Suprapubic skin (tissue), 4 donors: ENCODE measurements around the gene ZMYND11. TPM values are rescaled to one million over a fixed set of nuclear protein-coding genes. Genes with fewer than 3 reads are reported as not detected.

Experiments used
- DNase-seq, 2 donors: peaks; one replicate each; pipeline ENCODE4 v3.0.0-alpha.2; 2019; ENCODE audit warnings: low spot score in 2 of 2
- H3K27ac ChIP-seq: fragments of 200-600 bp; sonication (generic); one replicate; pipeline ENCODE4 v1.5.1; 2019
- H3K27me3 ChIP-seq: fragments of 200-600 bp; sonication (generic); one replicate; pipeline ENCODE4 v1.5.1; 2019
- H3K36me3 ChIP-seq: fragments of 200-600 bp; sonication (generic); one replicate; pipeline ENCODE4 v1.5.1; 2019
- H3K4me1 ChIP-seq: fragments of 200-600 bp; sonication (generic); one replicate; pipeline ENCODE4 v1.5.1; 2019
- H3K4me3 ChIP-seq: fragments of 200-600 bp; sonication (generic); one replicate; pipeline ENCODE4 v1.5.1; 2019; ENCODE audit warnings: mild to moderate bottlenecking
- H3K9me3 ChIP-seq: fragments of 200-600 bp; sonication (generic); one replicate; pipeline ENCODE4 v1.5.1; 2019
- EP300 ChIP-seq: sonication (generic); formaldehyde crosslinking; IDR thresholded peaks from one replicate; pipeline ENCODE4 v1.6.1; 2017; ENCODE audit warnings: antibody characterized with exemption
- POLR2A ChIP-seq, 2 donors: fragments of 450-650 bp; IDR thresholded peaks; one replicate each; pipeline ENCODE4 v1.6.1; 2017; ENCODE audit warnings: antibody characterized with exemption in 2 of 2, mild to moderate bottlenecking in 2 of 2, moderate library complexity in 2 of 2
- POLR2AphosphoS5 ChIP-seq, 3 donors: sonication (generic); formaldehyde crosslinking; IDR thresholded peaks; one replicate each; pipeline ENCODE4 v1.6.1; 2017; ENCODE audit warnings: antibody characterized with exemption in 3 of 3
- WGBS: methylation state at CpG from one replicate; pipeline ENCODE4 v1.1.5; 2018; 5-methylcytosine and 5-hydroxymethylcytosine counted together
- total RNA-seq, 4 donors: library from RNA; depleted of rRNA; stranded (reverse); fragments of >200 nt; gene quantifications; one replicate each; pipeline ENCODE4 v1.1.0, GENCODE V29; 2016
- TF ChIP-seq, protein P1 (sequence below), 2 donors: fragments of 200-600 bp in 1 of 2; fragments of 450-650 bp in 1 of 2; sonication (generic) in 1 of 2; IDR thresholded peaks; one replicate each; pipeline ENCODE4 v1.5.1; 2016 to 2019; ENCODE audit warnings: antibody characterized with exemption in 2 of 2, mild to moderate bottlenecking in 1 of 2, moderate library complexity in 1 of 2

Gene ZMYND11
- total RNA-seq, 4 donors from 2014 or later: 35.4 to 66.6 (median 53.1) TPM

DNA sequence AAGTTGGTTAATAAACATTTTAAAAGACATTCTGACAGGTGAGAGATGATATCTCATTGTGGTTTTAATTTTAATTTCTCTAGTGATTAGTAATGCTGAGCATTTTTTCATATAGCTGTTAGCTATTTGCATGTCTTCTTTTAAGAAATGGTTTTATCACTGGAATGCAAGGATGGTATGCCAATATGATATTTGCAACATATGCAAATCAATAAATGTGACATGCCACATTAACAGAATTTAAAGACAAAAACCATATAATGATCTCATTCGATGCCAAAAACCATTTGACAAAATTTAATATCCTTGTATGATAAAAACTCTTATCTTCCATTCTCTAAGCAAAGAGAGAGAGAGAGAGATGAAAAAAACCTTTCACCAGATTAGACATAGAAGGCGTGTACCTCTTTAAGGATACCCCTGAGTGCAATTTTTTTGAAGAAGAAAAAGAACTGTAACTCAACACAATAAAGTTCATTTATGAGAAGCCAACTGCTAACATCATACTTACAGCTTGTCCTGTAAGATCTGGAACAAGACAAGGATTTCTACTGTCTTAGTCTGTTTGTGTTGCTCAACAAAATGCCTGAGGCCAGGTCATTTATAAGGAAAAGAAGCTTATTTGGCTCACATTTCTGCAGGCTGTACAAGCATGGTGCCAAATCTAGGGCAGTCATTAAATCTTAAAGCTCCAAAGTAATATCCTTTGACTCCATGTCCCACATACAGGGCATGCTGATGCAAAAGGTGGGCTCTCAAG, 39.7 kb upstream of the ZMYND11 start:
- Histone ChIP-seq H3K36me3 (no peaks in the 10 kb centered on the region), H3K27me3 (no peaks in the 10 kb centered on the region), H3K4me1 (no peaks in the 10 kb centered on the region), H3K27ac (no peak overlapping the region), H3K9me3 (peaks cover 10% of the 10 kb centered on the region), H3K4me3 (no peak overlapping the region)
- no peak for DNase-seq
- no peak for TF ChIP-seq EP300
- TF ChIP-seq POLR2AphosphoS5 (IDR thresholded peaks at IDR 0.05): no peak
- TF ChIP-seq, protein P1, sequence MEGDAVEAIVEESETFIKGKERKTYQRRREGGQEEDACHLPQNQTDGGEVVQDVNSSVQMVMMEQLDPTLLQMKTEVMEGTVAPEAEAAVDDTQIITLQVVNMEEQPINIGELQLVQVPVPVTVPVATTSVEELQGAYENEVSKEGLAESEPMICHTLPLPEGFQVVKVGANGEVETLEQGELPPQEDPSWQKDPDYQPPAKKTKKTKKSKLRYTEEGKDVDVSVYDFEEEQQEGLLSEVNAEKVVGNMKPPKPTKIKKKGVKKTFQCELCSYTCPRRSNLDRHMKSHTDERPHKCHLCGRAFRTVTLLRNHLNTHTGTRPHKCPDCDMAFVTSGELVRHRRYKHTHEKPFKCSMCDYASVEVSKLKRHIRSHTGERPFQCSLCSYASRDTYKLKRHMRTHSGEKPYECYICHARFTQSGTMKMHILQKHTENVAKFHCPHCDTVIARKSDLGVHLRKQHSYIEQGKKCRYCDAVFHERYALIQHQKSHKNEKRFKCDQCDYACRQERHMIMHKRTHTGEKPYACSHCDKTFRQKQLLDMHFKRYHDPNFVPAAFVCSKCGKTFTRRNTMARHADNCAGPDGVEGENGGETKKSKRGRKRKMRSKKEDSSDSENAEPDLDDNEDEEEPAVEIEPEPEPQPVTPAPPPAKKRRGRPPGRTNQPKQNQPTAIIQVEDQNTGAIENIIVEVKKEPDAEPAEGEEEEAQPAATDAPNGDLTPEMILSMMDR (IDR thresholded peaks at IDR 0.05): no peak
- no peak for TF ChIP-seq POLR2A (IDR thresholded peaks at IDR 0.05)
- WGBS: 72% methylated on average over 2 of the region's 2 CpGs

DNA sequence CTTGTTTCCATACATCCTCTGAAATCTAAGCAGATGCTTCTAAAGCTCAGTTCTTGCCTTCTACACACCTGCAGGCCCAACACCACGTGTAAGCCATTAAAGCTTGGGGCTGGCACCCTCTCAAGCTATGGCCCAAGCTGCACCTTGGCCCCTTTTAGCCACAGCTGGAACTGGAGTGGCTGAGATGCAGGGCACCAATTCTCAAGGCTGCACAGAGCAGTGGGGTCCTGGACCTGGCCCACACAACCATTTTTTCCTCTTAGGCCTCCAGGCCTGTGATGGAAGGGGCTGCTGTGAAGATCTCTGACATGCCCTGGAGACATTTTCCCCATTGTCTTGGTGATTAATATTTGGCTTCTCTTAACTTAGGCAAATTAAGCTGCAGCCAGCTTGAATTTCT, 38.8 kb upstream of the ZMYND11 start:
- no peak for TF ChIP-seq POLR2AphosphoS5 (IDR thresholded peaks at IDR 0.05)
- TF ChIP-seq POLR2A (IDR thresholded peaks at IDR 0.05): no peak
- TF ChIP-seq, protein P1 (IDR thresholded peaks at IDR 0.05): no peak
- Histone ChIP-seq H3K36me3 (no peaks in the 10 kb centered on the region), H3K27me3 (no peaks in the 10 kb centered on the region), H3K9me3 (peaks cover 10% of the 10 kb centered on the region), H3K4me3 (no peak overlapping the region), H3K4me1 (no peaks in the 10 kb centered on the region), H3K27ac (no peak overlapping the region)
- WGBS: 0% methylated on average over 1 of the region's 1 CpG
- DNase-seq: no peak

DNA sequence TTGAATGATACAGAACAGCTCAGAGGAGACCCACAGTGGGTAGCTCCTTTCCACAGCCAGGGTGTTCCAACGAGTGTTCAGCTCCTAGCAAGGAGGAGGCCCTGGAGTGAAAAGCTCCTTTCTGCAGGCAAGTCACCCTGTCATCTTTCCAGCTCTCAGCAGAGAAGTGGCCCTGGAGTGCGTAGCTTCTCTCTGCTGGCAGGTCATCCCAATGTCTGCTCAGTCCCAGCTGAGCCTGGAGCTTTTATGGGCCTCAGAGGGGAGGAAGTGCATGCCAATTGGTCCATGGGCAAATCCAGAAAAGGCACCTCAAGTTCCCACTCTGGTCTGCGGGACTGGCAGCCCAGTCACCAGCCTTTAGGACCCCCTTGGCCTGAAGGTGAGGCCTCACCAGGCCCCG, 30.8 kb upstream of the ZMYND11 start:
- H3K4me1 ChIP-seq: no peaks in the 10 kb centered on the region
- H3K27ac ChIP-seq: no peak overlapping the region
- no peak overlapping the region for H3K4me3 ChIP-seq
- no peak for DNase-seq
- TF ChIP-seq EP300 (no peak), POLR2AphosphoS5 (IDR thresholded peaks at IDR 0.05) (no peak), POLR2A (IDR thresholded peaks at IDR 0.05) (no peak)
- TF ChIP-seq, protein P1 (IDR thresholded peaks at IDR 0.05): no peak
- no peaks in the 10 kb centered on the region for H3K9me3 ChIP-seq
- WGBS: 100% methylated on average over 2 of the region's 4 CpGs
- H3K36me3 ChIP-seq: no peaks in the 10 kb centered on the region
- H3K27me3 ChIP-seq: no peaks in the 10 kb centered on the region

DNA sequence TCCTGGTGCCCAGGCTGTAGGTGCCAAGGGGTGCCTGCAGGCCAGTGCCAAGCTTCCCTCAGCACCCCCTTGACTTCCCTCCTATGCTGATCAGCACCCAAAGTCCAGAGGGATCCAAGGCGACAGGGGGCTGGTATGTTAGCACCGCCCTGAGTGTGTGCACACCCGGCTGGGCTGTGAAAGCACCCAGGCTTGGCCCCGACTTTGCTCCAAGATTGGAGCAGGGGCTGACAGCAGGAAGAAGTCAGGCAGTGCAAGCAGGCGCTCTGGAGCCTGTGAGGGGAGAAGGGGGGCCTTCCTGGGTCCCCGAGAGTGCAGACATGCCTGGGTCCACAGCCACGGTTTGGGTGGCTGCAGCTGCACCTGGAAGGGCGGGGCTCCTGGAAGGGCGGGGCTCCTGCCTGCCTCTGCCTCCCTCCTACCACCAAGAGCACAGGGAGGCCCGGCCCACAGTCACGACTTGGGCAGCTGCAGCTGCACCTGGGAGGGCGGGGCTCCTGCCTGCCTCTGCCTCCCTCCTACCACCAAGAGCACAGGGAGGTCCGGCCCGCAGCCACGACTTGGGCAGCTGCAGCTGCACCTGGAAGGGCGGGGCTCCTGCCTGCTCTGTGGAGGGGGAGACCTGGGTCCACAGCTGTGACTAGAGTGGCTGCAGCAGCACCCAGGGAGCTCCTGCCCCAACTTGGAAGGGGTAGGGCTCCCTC, 30.2 kb upstream of the ZMYND11 start:
- TF ChIP-seq, protein P1 (IDR thresholded peaks at IDR 0.05): no peak
- TF ChIP-seq EP300 (no peak), POLR2A (IDR thresholded peaks at IDR 0.05) (no peak), POLR2AphosphoS5 (IDR thresholded peaks at IDR 0.05) (no peak)
- Histone ChIP-seq H3K27ac (no peak overlapping the region), H3K4me1 (no peaks in the 10 kb centered on the region), H3K9me3 (no peaks in the 10 kb centered on the region), H3K36me3 (no peaks in the 10 kb centered on the region), H3K27me3 (no peaks in the 10 kb centered on the region), H3K4me3 (no peak overlapping the region)
- 80% methylated on average over 2 of the region's 16 CpGs for WGBS
- DNase-seq: no peak

DNA sequence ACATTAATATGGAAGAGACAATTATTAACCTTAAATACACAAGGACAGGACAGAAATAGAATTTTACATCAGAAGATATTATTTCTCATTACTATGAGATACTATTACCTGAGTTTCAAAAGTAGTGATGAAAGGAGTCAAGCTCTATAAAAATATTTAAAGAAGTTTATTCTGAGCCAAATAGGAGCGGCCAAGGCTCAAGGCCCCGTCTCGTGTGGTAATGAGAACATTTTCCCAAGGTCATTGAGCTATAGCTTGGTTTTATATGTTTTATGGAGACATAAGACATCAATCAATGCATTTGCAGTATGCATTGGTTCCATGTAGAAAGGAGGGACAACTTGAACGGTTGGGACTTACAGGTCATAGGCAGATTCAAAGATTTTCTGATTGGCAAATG, 29.4 kb upstream of the ZMYND11 start:
- DNase-seq: no peak
- H3K27ac ChIP-seq: no peak overlapping the region
- WGBS: 90% methylated on average over 4 of the region's 4 CpGs
- H3K4me1 ChIP-seq: no peaks in the 10 kb centered on the region
- no peak overlapping the region for H3K4me3 ChIP-seq
- no peaks in the 10 kb centered on the region for H3K36me3 ChIP-seq
- H3K27me3 ChIP-seq: no peaks in the 10 kb centered on the region
- TF ChIP-seq POLR2A (IDR thresholded peaks at IDR 0.05): no peak
- no peak for TF ChIP-seq POLR2AphosphoS5 (IDR thresholded peaks at IDR 0.05)
- TF ChIP-seq EP300: no peak
- TF ChIP-seq, protein P1 (IDR thresholded peaks at IDR 0.05): no peak
- no peaks in the 10 kb centered on the region for H3K9me3 ChIP-seq
